Right forelimb (tissue), 1 donor: ENCODE measurements around the gene TNKS2.
A peak's percentile ranks its signal among the peaks of the same experiment; 100 is the strongest.
"Not testable (repeated sequence)": the region's sequence is repeated elsewhere in the genome, so short reads cannot be mapped to it uniquely, and the experiment has no call there.

Experiments
- DNase-seq: peaks from one replicate; pipeline ENCODE4 v3.0.0-alpha.2; 2018

TNKS2 gene

GRCh38 chr10:91797874-91798648 is at the start of gene TNKS2:
TNKS2 (plus strand) TSS chr10:91798426; CDS start chr10:91798691, 265 bp downstream.
- DNase-seq, result peak; percentile 98

DNA sequence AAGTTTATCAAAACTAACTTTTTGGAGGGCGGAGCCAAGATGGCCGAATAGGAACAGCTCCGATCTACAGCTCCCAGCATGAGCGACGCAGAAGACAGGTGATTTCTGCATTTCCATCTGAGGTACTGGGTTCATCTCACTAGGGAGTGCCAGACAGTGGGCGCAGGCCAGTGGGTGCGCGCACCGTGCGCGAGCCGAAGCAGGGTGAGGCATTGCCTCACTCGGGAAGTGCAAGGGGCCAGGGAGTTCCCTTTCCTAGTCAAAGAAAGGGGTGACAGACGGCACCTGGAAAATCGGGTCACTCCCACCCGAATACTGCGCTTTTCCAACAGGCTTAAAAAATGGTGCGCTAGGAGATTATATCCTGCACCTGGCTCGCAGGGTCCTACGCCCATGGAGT is 48.6 kb upstream of the TNKS2 start:
- not testable (repeated sequence) for DNase-seq

GRCh38 chr10:91756286-91756685 is 41.9 kb upstream of the TNKS2 start:
- DNase-seq, result no peak

- DNase-seq, result no peak
Measured at GRCh38 chr10:91758303-91759146, 39.7 kb upstream of the TNKS2 start.

- no peak for DNase-seq
Measured at GRCh38 chr10:91759581-91759986, 38.6 kb upstream of the TNKS2 start.

- no peak for DNase-seq
Measured at GRCh38 chr10:91761721-91762120, 36.5 kb upstream of the TNKS2 start.

- DNase-seq, result no peak
Measured at GRCh38 chr10:91762878-91763277, 35.3 kb upstream of the TNKS2 start.

DNA sequence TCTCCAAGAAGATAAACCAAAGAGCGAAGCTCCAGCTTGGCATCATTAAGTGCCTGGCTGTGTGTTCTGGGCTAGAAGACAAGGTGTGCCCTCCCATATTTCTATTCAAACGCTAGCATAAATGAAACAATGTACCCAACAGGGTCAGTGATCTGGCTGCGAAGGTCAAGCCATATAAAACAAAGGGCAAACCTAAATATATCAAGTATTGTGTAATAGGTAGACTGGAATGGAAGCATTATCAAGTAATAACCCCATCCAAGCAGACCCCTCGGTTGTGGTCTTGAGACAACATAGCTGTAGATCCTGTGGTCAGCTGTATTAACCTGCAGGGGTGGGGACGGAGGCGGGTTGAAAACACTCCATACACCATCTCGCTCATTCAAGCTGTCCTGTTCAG is 31.6 kb upstream of the TNKS2 start:
- DNase-seq, result no peak

- no peak for DNase-seq
Measured at GRCh38 chr10:91768123-91768522, 30.1 kb upstream of the TNKS2 start.

DNA sequence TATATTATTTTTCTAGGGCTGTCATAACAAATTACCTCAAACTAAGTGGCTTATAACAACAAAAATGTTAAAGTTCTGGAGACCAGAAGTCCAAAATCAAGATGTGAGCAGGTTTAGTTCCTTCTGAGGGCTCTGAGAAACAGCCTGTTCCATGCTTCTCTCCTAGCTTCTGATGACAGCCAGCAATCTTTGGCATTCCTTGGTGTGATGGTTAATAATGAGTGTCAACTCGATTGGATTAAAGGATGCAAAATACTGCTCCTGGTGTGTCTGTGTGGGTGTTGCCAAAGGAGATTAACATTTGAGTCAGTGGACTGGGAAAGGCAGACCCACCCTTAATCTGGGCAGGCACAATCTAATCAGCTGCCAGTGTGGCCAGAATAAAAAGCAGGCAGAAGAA is 26.3 kb upstream of the TNKS2 start:
- no peak for DNase-seq

GRCh38 chr10:91772461-91772860 is 25.8 kb upstream of the TNKS2 start:
- no peak for DNase-seq

DNA sequence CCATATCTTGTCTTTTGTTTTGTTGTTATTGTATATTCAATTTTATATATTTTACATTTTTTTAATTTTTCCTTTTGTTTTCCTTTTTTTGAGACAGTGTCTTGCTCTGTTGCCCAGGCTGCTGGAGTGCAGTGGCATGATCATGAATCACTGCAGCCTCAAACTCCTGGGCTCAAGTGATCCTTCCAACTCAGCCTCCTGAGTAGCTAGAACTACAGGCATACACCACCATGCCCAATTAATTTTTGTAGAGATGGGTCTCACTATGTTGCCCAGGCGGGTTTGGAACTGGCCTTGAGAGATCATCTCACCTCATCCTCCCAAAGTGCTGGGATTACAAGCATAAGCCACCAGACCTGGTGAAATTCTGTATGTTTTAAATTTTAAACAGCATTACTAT is 25.4 kb upstream of the TNKS2 start:
- no peak for DNase-seq

DNA sequence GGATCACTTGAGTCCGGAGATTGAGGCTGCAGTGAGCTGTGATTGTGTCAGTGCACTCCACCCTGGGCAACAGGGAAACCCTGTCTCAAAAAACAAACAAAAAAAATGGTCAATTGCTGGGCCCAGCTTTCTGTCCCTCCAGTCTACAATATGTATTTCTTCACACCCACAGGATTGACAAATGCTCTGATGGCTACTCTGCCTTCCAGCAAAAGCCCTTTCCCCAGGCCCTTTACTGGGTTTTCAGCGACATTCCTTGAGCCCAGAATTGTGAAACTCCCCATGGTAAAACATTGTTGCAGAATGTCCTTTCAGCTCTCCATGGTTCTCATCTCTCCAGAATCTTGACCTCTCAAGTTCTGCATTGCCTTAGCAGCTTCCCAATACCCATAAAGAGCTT is 23.7 kb upstream of the TNKS2 start:
- no peak for DNase-seq

DNA sequence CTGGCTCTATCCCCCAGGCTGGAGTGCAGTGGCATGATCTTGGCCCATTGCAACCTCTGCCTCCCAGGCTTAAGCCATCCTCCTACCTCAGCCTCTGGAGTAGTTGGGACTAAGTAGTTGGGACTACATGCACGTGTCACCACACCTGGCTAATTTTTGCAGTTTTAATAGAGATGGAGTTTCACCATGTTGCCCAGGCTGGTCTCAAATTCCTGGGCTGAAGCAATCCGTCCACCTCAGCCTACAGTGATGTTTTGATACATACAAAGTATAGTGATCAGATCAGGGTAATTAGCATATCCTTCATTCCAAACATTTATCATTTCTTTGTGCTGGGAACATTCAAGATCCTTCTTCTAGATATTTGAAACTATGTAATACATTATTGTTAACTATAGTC is 22.5 kb upstream of the TNKS2 start:
- DNase-seq, result no peak

DNA sequence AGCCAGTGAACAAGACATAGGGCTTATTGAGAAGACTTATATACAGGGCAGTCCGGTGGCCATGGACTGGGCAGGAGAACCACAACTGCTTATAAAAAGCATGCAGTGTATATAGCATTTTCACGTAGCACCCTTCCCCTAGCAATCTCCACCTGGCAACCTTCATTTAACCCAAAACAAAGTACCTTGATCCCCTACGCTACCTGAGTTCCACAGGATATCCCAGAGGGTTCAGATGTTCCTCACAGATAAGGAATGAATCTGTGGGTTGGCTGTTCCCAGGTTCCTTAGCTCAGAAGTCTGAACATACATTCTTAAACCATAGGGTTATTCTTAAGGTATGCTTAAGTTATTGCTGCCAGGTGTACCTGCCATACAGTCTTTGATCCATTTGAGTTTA is 22.0 kb upstream of the TNKS2 start:
- DNase-seq, result no peak

DNA sequence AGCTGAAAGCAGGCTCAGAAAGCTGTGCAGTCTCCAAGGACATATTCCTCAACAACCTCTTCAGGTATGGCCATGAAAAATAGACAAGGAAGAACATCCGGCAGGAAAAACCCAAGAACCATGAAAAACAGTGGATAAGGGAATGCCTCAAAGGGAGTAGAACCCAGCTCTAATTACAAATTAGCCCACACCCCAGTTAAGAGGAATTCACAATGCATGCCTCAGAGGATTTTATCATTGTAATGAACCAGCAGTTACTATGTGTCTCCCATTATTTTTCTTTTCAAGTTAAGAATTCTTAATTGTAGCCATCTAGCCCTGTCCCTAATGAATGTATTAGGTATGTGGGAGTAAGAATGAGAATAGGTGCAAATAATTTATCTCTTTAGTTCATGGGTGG is 19.7 kb upstream of the TNKS2 start:
- DNase-seq, result no peak

GRCh38 chr10:91779011-91779605 is 19.1 kb upstream of the TNKS2 start:
- no peak for DNase-seq

DNA sequence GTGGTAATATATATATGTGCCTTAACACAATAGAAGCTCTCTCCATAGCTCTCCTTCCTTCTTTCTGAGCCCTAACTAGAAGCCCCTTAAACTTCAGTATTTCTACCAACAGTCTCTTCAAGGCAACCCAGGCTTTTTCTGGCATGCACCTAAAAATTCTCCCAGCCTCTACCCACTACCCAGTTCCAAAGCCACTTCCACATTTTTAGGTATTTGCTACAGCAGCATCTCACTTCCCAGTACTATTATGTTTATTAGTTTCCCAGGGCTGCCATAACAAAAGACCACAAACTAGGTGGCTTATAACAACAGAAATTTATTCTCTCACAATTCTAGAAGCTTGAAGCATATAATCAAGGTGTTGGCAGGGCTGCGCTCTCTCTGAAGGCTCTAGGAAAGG is 15.7 kb upstream of the TNKS2 start:
- DNase-seq, result no peak

DNA sequence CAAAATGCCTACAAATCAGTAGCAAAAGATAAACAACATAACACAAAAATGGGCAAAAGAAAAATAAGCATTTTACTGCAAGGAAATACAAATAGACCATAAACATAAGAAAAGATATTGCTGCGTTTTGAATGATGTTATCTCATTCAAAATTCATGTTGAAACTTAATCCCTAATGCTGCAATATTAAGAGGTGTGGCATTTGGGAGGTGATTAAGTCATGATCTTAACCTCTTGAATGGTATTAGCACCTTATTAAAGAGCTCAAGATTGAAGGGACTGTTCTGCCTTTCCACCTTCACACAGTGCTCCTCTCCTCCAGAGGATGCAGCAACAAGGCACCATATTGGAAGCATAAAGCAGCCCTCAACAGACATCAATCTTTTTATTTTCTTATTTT is 12.4 kb upstream of the TNKS2 start:
- no peak for DNase-seq

DNA sequence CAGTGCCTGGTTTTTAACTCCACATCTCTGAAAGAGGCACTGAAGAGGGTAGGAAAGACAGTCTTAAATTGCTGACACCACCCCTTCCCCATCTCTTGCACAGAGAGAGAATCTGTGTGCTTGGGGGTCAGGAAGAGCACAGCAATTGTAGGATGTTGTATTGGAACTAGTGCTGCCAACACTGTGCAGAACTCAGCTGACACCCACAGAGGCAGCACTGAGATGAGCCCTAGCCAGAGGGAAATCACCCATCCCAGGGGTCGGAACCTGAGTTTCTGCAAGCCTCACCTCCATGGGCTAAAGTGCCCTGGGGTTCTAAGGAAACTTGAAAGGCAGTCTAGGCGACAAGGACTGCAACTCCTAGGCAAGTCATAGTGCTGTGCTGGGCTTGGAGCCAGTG is 11.0 kb upstream of the TNKS2 start:
- DNase-seq, result no peak

DNA sequence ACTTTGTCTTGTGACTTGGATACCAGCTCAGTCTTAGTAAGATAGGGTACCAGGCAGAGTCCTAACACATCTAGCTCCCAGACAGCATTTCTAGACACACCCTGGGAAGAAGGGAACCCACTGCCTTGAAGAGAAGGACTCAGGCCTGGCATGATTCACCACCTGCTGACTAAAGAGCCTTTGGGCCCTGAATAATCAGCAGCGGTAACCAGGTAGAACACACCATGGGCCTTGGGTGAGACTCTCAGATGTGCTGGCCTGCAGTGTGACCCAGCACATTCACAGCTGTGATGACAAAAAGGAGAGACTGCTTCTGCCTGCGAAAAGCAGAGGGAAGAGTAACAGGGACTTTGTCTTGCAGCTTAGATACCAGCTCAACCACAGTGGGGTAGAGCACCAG is 10.4 kb upstream of the TNKS2 start:
- DNase-seq, result no peak

DNA sequence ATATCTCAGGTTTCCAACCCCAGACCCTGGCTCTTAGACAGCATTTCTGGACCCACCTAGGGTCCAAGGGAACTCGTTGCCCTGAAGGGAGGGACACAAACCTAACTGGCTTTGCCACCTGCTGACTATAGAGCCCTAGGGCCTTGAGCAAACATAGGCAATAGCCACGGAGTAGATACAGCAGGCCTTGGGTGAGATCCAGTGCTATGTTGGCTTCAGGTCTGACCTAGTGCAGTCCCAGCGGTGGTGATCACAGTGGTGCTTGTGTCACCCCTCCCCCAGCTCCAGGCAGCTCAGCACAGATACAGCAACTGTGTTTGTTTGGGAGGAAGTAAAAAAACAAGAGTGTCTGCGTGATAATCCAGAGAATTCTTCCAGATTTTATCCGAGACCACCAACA is 9.7 kb upstream of the TNKS2 start:
- no peak for DNase-seq

DNA sequence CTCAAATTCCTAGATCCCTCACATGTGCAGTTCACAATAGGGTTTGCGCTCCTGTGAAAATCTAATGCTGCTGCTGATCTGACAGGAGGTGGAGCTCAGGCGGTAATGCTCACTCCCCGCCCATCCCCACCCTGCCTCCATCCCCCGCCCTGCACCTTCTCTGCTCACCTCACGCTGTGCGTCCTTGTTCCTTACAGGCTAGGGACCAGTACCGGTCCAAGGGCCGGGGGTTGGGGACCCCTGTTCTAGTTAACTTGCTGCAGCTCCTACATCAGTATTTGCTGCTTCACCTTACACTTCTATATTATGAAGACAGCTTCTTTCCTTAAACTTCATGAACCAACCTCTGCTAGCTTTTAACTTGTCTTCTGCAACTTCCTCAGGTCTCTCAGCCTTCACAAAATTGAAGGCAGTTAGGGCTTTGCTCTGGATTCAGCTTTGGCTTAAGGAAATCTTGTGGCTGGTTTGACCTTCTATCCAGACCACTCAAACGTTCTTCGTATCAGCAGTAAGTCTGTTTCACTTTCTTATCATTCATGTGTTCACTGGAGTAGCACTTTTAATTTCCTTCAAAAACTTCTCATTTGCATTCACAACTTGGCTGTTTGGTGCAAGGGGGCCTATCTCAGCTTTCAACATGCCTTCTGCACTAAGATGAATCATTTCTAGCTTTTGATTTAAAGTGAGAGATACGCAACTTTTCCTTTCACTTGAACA is 1.7 kb upstream of the TNKS2 start:
- no peak for DNase-seq
